Osteocyte (in vitro differentiated cells): Measurements from ENCODE around the gene ZNHIT2. TPM values are rescaled to one million over a fixed set of nuclear protein-coding genes. Genes with fewer than 3 reads are reported as not detected.

Source experiments
- DNase-seq: peaks from one replicate; pipeline ENCODE4 v3.0.0; 2021; ENCODE audit warnings: mixed read lengths; ENCODE audit not compliant: unreplicated experiment; ENCODE audit errors: extremely low spot score
- H3K27ac Mint-ChIP-seq: one replicate; pipeline ENCODE4 v1.8.0; 2021; ENCODE audit warnings: mild to moderate bottlenecking, mixed read lengths; ENCODE audit not compliant: unreplicated experiment
- H3K27me3 Mint-ChIP-seq: one replicate; pipeline ENCODE4 v1.8.0; 2021; ENCODE audit warnings: mixed read lengths; ENCODE audit not compliant: unreplicated experiment
- H3K36me3 Mint-ChIP-seq: one replicate; pipeline ENCODE4 v1.8.0; 2021; ENCODE audit warnings: mixed read lengths; ENCODE audit not compliant: unreplicated experiment
- H3K4me1 Mint-ChIP-seq: one replicate; pipeline ENCODE4 v1.8.0; 2021; ENCODE audit warnings: mixed read lengths; ENCODE audit not compliant: unreplicated experiment
- H3K4me3 Mint-ChIP-seq: one replicate; pipeline ENCODE4 v1.8.0; 2021; ENCODE audit warnings: mild to moderate bottlenecking, moderate library complexity, mixed read lengths; ENCODE audit not compliant: unreplicated experiment
- H3K9me3 Mint-ChIP-seq: one replicate; pipeline ENCODE4 v1.8.0; 2021; ENCODE audit warnings: mixed read lengths; ENCODE audit not compliant: unreplicated experiment
- total RNA-seq: library from RNA; stranded (reverse); gene quantifications from 2 replicates; pipeline ENCODE4 v1.2.1, GENCODE V29; 2021
- TF ChIP-seq, protein P1 (sequence below): fragments of 200-600 bp; sonication (generic); IDR thresholded peaks from 2 replicates; pipeline ENCODE4 v1.5.0; 2021; ENCODE audit warnings: antibody characterized with exemption, mild to moderate bottlenecking, moderate library complexity

The ZNHIT2 gene
- total RNA-seq, 1 donor from 2014 or later: 9.0 TPM

DNA sequence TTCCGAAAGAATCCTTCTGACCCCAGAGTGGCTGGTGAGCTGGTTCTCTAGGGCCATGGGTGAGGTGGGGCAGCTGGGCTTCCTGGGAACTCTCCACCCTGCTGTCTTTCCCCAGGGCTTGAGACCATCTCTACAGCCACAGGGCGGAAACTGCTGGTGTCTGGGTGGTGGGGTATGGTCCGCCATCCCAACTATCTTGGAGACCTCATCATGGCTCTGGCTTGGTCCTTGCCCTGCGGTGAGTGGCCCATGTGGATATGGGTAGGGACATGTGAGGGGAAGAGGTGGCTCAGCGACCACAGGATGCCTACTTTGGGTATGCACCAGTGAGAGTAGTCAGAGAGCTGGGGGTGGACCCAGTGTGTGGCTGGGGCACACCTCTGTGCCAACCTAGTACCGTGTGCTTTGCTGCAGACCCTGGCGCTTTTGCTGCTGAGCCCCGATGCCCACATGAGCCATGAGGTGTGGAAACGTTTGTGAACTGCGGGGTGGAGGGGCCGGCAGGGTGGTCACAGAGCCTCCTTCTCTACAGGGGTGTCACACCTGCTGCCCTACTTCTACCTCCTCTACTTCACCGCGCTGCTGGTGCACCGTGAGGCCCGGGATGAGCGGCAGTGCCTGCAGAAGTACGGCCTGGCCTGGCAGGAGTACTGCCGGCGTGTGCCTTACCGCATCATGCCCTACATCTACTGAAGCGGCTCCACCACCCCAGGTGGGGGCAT, 2.0 kb downstream of the ZNHIT2 start:
- peaks cover 15% of the 10 kb centered on the region for H3K36me3 Mint-ChIP-seq
- H3K9me3 Mint-ChIP-seq: no peaks in the 10 kb centered on the region
- TF ChIP-seq, protein P1, sequence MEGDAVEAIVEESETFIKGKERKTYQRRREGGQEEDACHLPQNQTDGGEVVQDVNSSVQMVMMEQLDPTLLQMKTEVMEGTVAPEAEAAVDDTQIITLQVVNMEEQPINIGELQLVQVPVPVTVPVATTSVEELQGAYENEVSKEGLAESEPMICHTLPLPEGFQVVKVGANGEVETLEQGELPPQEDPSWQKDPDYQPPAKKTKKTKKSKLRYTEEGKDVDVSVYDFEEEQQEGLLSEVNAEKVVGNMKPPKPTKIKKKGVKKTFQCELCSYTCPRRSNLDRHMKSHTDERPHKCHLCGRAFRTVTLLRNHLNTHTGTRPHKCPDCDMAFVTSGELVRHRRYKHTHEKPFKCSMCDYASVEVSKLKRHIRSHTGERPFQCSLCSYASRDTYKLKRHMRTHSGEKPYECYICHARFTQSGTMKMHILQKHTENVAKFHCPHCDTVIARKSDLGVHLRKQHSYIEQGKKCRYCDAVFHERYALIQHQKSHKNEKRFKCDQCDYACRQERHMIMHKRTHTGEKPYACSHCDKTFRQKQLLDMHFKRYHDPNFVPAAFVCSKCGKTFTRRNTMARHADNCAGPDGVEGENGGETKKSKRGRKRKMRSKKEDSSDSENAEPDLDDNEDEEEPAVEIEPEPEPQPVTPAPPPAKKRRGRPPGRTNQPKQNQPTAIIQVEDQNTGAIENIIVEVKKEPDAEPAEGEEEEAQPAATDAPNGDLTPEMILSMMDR: no peak
- H3K27me3 Mint-ChIP-seq: no peaks in the 10 kb centered on the region
- H3K27ac Mint-ChIP-seq: no peak overlapping the region
- no peak overlapping the region for H3K4me3 Mint-ChIP-seq
- H3K4me1 Mint-ChIP-seq: peaks cover 26% of the 10 kb centered on the region
- no peak for DNase-seq

DNA sequence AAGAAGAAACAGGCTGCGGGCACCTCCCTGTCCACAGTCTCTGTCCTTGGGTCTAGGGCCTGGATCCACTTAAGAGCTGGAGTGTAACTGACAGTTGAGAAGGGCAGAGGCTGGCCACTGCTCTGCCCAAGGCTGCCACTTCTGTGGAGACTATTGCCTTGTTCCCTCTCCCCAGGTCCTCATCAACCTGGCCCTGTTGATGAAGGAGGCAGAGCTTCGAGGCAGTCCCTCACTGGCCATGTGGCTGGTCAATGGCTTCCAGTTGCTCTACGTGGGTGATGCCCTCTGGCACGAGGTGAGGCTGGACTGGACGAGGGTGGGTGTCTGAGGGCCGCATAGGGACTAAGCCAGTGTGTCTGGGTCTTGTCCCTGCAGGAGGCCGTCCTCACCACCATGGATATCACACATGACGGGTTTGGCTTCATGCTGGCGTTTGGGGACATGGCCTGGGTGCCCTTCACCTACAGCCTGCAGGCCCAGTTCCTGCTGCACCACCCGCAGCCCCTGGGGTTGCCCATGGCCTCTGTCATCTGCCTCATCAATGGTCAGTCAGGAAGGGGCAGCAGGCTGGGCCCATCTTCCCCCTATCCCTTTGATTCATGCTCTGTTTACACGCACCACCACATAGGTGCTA, 2.8 kb downstream of the ZNHIT2 start:
- no peak overlapping the region for H3K4me3 Mint-ChIP-seq
- H3K27ac Mint-ChIP-seq: no peak overlapping the region
- TF ChIP-seq, protein P1: no peak
- H3K27me3 Mint-ChIP-seq: no peaks in the 10 kb centered on the region
- peaks cover 9% of the 10 kb centered on the region for H3K36me3 Mint-ChIP-seq
- DNase-seq: no peak
- no peaks in the 10 kb centered on the region for H3K9me3 Mint-ChIP-seq
- H3K4me1 Mint-ChIP-seq: peaks cover 30% of the 10 kb centered on the region

DNA sequence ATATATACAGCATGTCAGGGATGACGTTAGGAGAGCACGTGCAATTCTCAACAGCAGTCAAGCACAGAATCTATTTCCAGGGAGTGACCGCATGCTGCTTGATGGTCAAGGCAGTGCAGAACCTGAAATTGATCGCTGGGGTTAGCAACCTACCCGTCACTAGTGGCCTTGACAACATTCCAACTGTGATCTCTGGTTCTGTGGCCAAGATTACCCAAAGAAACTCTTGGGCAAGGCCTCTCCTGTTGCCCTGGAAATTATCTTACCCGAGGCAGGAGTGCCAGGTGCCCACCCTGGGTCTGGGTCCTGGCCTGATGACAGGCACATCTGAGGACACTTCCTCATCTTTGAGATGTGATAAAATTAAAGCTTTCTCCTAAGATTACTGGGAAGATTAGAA, 3.7 kb downstream of the ZNHIT2 start:
- peaks cover 30% of the 10 kb centered on the region for H3K4me1 Mint-ChIP-seq
- no peak overlapping the region for H3K27ac Mint-ChIP-seq
- no peaks in the 10 kb centered on the region for H3K27me3 Mint-ChIP-seq
- H3K9me3 Mint-ChIP-seq: no peaks in the 10 kb centered on the region
- peaks cover 4% of the 10 kb centered on the region for H3K36me3 Mint-ChIP-seq
- DNase-seq: no peak
- H3K4me3 Mint-ChIP-seq: peak overlapping the region; percentile 86
- TF ChIP-seq, protein P1: no peak

DNA sequence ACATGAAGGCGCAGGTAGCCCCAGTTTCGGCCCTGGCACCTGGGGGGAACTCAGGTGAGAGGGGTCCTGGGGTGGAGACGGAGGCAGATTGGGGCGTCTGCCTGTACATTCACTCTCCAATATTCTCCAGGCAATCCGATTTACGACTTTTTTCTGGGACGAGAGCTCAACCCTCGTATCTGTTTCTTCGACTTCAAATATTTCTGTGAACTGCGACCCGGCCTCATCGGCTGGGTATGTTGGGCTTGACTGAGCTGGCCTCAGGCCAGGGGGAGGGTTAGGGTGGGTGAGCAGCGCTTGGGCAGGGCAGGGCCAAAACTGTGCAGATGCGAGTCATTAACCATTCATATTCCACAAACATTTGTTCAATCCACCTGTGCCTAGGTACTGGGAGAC, 4.1 kb downstream of the ZNHIT2 start:
- Mint-ChIP-seq H3K27me3 (no peaks in the 10 kb centered on the region), H3K36me3 (peaks cover 2% of the 10 kb centered on the region), H3K4me3 (peak overlapping the region; percentile 86), H3K4me1 (peaks cover 30% of the 10 kb centered on the region), H3K27ac (peak overlapping the region; percentile 4), H3K9me3 (no peaks in the 10 kb centered on the region)
- no peak for DNase-seq
- TF ChIP-seq, protein P1: no peak

DNA sequence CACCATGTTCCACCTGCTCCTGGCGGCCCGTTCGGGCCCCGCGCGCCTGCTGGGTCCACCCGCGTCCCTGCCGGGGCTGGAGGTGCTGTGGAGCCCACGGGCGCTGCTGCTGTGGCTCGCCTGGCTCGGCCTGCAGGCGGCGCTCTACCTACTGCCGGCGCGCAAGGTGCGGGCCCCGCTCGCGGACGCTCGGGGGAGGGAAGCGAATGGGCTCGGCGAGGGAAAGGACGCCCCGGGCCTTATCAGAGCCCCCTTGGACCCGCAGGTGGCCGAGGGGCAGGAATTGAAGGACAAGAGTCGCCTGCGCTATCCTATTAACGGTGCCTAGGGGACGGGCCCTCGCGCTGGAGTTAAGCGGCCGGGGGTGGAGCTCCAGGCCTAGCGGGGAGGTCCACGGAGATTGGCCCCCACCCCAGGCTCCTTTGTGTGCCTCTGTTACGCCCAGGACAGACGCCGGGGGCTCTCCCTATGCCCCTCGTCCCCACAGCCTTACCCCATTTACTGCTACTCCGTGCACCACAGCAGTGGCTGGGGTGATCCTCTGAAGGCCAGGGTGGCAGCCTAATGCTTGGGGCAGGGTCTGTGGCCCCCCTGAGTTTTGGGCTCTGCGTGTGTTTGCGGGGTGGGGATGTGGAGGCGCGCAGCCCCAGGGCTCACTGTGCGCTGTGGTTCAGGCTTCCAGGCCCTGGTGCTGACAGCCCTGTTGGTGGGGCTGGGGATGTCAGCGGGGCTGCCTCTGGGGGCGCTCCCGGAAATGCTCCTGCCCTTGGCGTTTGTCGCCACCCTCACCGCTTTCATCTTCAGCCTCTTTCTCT, 4.7 kb downstream of the ZNHIT2 start:
- Mint-ChIP-seq H3K4me1 (peaks cover 28% of the 10 kb centered on the region), H3K27ac (peak overlapping the region; percentile 4), H3K4me3 (peak overlapping the region; percentile 86), H3K27me3 (no peaks in the 10 kb centered on the region), H3K9me3 (no peaks in the 10 kb centered on the region), H3K36me3 (no peaks in the 10 kb centered on the region)
- DNase-seq: no peak
- TF ChIP-seq, protein P1: peak; percentile 97
